HepG2 (cell line): ENCODE measurements around the gene ALOX12. TPM values are rescaled to one million over a fixed set of nuclear protein-coding genes. Genes with fewer than 3 reads are reported as not detected.
A peak's percentile ranks its signal among the peaks of the same experiment; 100 is the strongest.

ENCODE experiments used
- ARNTL ChIP-seq: sonication (generic); formaldehyde crosslinking; IDR thresholded peaks from 2 replicates; pipeline ENCODE4 v1.4.0; 2020; ENCODE audit warnings: mild to moderate bottlenecking, missing genetic modification reagents
- BHLHE40 ChIP-seq: IDR thresholded peaks from 2 replicates; pipeline ENCODE4 v1.6.1; 2011; ENCODE audit warnings: low read length, improper control_type of control experiment
- CCAR2 ChIP-seq: fragments of 200-400 bp; formaldehyde crosslinking; optimal IDR thresholded peaks from 2 replicates; pipeline ENCODE3; 2018; ENCODE audit warnings: low read depth, mild to moderate bottlenecking, low read length, moderate library complexity
- CHCHD3 ChIP-seq: sonication (generic); formaldehyde crosslinking; IDR thresholded peaks from 2 replicates; pipeline ENCODE4 v1.8.0; 2022; ENCODE audit warnings: mild to moderate bottlenecking, missing genetic modification reagents, moderate library complexity
- DRAP1 ChIP-seq: IDR thresholded peaks from 2 replicates; pipeline ENCODE4 v1.6.1; 2016; ENCODE audit warnings: missing genetic modification reagents, missing compliant biosample characterization
- ETV6 ChIP-seq: sonication (generic); formaldehyde crosslinking; conservative IDR thresholded peaks from 2 replicates; pipeline ENCODE4 v1.4.0; 2020; ENCODE audit warnings: missing genetic modification reagents
- FOXC1 ChIP-seq: sonication (generic); formaldehyde crosslinking; IDR thresholded peaks from 2 replicates; pipeline ENCODE4 v1.8.0; 2022; ENCODE audit warnings: mild to moderate bottlenecking, missing genetic modification reagents, borderline replicate concordance
- GATAD2A ChIP-seq: IDR thresholded peaks from 2 replicates; pipeline ENCODE4 v1.6.1; 2016
- HNF1A ChIP-seq, 2 experiments: sonication (generic) in 1 of 2; formaldehyde crosslinking in 1 of 2; IDR thresholded peaks; 2 replicates each; pipeline versions ENCODE4 v1.4.0 to v1.6.1; 2016 to 2020; ENCODE audit warnings: borderline replicate concordance in 1 of 2, low read depth in 1 of 2, mild to moderate bottlenecking in 1 of 2, missing genetic modification reagents in 1 of 2
- LBX2 ChIP-seq: sonication (generic); formaldehyde crosslinking; IDR thresholded peaks from 2 replicates; pipeline ENCODE4 v1.5.0; 2020; ENCODE audit warnings: missing genetic modification reagents, mild to moderate bottlenecking, borderline replicate concordance
- MAX ChIP-seq: IDR thresholded peaks from 2 replicates; pipeline ENCODE4 v1.6.1; 2012; ENCODE audit warnings: inconsistent platforms
- MED1 ChIP-seq: sonication (generic); formaldehyde crosslinking; IDR thresholded peaks from 2 replicates; pipeline ENCODE4 v1.4.0; 2020; ENCODE audit warnings: missing genetic modification reagents
- MXI1 ChIP-seq: IDR thresholded peaks from 3 replicates; pipeline ENCODE4 v1.6.1; 2012; ENCODE audit warnings: low read depth, low read length, inconsistent platforms, borderline replicate concordance
- SKI ChIP-seq: fragments of 450-650 bp; IDR thresholded peaks from one replicate; pipeline ENCODE4 v1.6.1; 2018; ENCODE audit warnings: mild to moderate bottlenecking; ENCODE audit not compliant: partially characterized antibody
- SNAPC2 ChIP-seq: sonication (generic); formaldehyde crosslinking; IDR thresholded peaks from 2 replicates; pipeline ENCODE4 v1.8.1; 2022; ENCODE audit warnings: mild to moderate bottlenecking, missing genetic modification reagents
- ZNF136 ChIP-seq: sonication (generic); formaldehyde crosslinking; IDR thresholded peaks from 2 replicates; pipeline ENCODE4 v1.8.1; 2022; ENCODE audit warnings: low read depth, mild to moderate bottlenecking, moderate library complexity, missing genetic modification reagents
- ZNF788 ChIP-seq: sonication (generic); formaldehyde crosslinking; IDR thresholded peaks from 2 replicates; pipeline ENCODE4 v1.5.0; 2020; ENCODE audit warnings: mild to moderate bottlenecking, missing genetic modification reagents, borderline replicate concordance
- polyA plus RNA-seq, 8 experiments: library from polyadenylated mRNA; depleted of rRNA in 3 of 8; stranded (reverse) in 7 of 8; unstranded in 1 of 8; fragments of >200 nt; fragmentation: Illumina TruSeq in 4 of 8; extraction: Trizol in 4 of 8; gene quantifications; 2 replicates each; pipeline versions ENCODE4 v1.2.1 to v1.2.3, GENCODE V29; 2011 to 2016; ENCODE audit warnings: low read depth in 4 of 8, missing spikeins in 1 of 8, mixed read lengths in 1 of 8; ENCODE audit not compliant: insufficient read depth in 1 of 8
- total RNA-seq, 5 experiments: library from RNA; depleted of rRNA; stranded (reverse); fragments of >200 nt; fragmentation: Illumina TruSeq; extraction: Trizol; gene quantifications; 2 replicates each; pipeline ENCODE4 v1.2.3, GENCODE V29; 2016; ENCODE audit warnings: low read depth in 1 of 5

The ALOX12 gene
- total and polyA plus RNA-seq, 2 of the 13 experiments (the other 11 are each of a cell fraction or from before 2014, with no cell fraction given): not detected

- TF ChIP-seq MAX (peak; percentile 78), ETV6 (CRISPR knock-in tag) (0 out of 2 replicates have a peak, but pooled peaks have one; percentile 17), CHCHD3 (CRISPR knock-in tag) (0 out of 2 replicates have a peak, but pooled peaks have one; percentile 26), ARNTL (CRISPR knock-in tag) (peak; percentile 80), LBX2 (0 out of 2 replicates have a peak, but pooled peaks have one; percentile 3), DRAP1 (CRISPR knock-in tag) (peak; percentile 94), MXI1 (peak; percentile 66; the same call in 1 of the 3 replicates), SKI (no peak), ZNF788 (CRISPR knock-in tag) (no peak; the same call in 1 of the 2 replicates), ZNF136 (CRISPR knock-in tag) (no peak), CCAR2 (no peak), GATAD2A (0 out of 2 replicates have a peak, but pooled peaks have one; percentile 9), FOXC1 (CRISPR knock-in tag) (peak; percentile 67; the same call in 1 of the 2 replicates), HNF1A (IDR thresholded peaks at IDR 0.05; ENCODE audit: low read depth) (no peak; the same call in 1 of the 2 replicates), HNF1A (CRISPR knock-in tag; IDR thresholded peaks at IDR 0.05; ENCODE audit: borderline replicate concordance) (peak; percentile 40; the same call in 1 of the 2 replicates), SNAPC2 (CRISPR knock-in tag) (0 out of 2 replicates have a peak, but pooled peaks have one; percentile 48), MED1 (CRISPR knock-in tag) (peak; percentile 50), BHLHE40 (peak; percentile 60; the same call in 1 of the 2 replicates)
Observed at GRCh38 chr17:7035591-7036368, 39.9 kb downstream of the ALOX12 start, which contains the start of gene SLC16A13 (continued).
